Right atrium auricular region (tissue), 2 donors: ENCODE measurements around the gene PHIP. TPM values are rescaled to one million over a fixed set of nuclear protein-coding genes. Genes with fewer than 3 reads are reported as not detected.

Experiments used
- DNase-seq: peaks from one replicate; pipeline ENCODE4 v3.0.0-alpha.2; 2019; ENCODE audit warnings: low spot score
- H3K27ac ChIP-seq, 2 donors: fragments of 200-600 bp; sonication (generic); 1 replicate in 1 of 2; 2 replicates in 1 of 2; pipeline ENCODE4 v1.5.1; 2016 to 2019
- H3K27me3 ChIP-seq, 2 donors: fragments of 200-600 bp; sonication (generic); one replicate each; pipeline versions ENCODE4 v1.5.1 to v1.6.0; 2017 to 2019
- H3K36me3 ChIP-seq: fragments of 200-600 bp; sonication (generic); one replicate; pipeline ENCODE4 v1.5.1; 2016
- H3K4me1 ChIP-seq, 2 donors: fragments of 200-600 bp; sonication (generic); one replicate each; pipeline versions ENCODE4 v1.5.1 to v1.6.0; 2017 to 2019
- H3K4me3 ChIP-seq, 2 donors: fragments of 200-600 bp; sonication (generic); 1 replicate in 1 of 2; 2 replicates in 1 of 2; pipeline ENCODE4 v1.5.1; 2017 to 2019; ENCODE audit warnings: mild to moderate bottlenecking in 1 of 2, moderate library complexity in 1 of 2
- H3K9me3 ChIP-seq, 2 donors: fragments of 200-600 bp; sonication (generic); one replicate each; pipeline ENCODE4 v1.5.1; 2019
- total RNA-seq, 2 donors: library from RNA; depleted of rRNA; stranded (reverse); fragments of >200 nt; gene quantifications; one replicate each; pipeline ENCODE4 v1.1.0, GENCODE V29; 2016
- TF ChIP-seq, protein P1 (sequence below), 2 donors: fragments of 200-600 bp; sonication (generic); IDR thresholded peaks; one replicate each; pipeline ENCODE4 v1.5.1; 2019; ENCODE audit warnings: antibody characterized with exemption in 2 of 2

The PHIP gene
- total RNA-seq, 2 donors from 2014 or later = 15.2 to 15.3 TPM

DNA sequence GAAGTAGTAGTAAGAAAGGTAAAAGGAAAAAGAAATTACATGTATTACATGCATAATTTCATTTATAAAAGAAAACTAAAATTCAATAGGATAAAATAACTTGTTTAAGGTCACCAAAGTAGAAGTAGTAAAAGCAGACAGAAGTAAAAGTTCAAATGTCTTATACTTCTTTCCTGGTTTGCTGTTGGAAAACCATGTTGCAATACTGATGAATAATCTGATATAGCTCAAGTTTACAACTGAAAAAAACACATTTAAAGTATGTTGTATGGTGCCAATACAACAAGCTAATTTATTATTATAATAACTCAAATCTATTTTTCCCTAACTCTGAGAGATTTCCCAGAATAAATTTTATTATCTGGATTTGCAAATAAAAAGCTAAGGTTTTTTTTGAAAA lies 78.3 kb downstream of the PHIP start:
- Histone ChIP-seq H3K4me3 (no peak overlapping the region), H3K27me3 (no peaks in the 10 kb centered on the region), H3K27ac (no peak overlapping the region), H3K9me3 (no peaks in the 10 kb centered on the region), H3K4me1 (no peaks in the 10 kb centered on the region), H3K36me3 (peaks cover 78% of the 10 kb centered on the region)
- no peak for DNase-seq
- TF ChIP-seq, protein P1, sequence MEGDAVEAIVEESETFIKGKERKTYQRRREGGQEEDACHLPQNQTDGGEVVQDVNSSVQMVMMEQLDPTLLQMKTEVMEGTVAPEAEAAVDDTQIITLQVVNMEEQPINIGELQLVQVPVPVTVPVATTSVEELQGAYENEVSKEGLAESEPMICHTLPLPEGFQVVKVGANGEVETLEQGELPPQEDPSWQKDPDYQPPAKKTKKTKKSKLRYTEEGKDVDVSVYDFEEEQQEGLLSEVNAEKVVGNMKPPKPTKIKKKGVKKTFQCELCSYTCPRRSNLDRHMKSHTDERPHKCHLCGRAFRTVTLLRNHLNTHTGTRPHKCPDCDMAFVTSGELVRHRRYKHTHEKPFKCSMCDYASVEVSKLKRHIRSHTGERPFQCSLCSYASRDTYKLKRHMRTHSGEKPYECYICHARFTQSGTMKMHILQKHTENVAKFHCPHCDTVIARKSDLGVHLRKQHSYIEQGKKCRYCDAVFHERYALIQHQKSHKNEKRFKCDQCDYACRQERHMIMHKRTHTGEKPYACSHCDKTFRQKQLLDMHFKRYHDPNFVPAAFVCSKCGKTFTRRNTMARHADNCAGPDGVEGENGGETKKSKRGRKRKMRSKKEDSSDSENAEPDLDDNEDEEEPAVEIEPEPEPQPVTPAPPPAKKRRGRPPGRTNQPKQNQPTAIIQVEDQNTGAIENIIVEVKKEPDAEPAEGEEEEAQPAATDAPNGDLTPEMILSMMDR (IDR thresholded peaks at IDR 0.05) = no peak

DNA sequence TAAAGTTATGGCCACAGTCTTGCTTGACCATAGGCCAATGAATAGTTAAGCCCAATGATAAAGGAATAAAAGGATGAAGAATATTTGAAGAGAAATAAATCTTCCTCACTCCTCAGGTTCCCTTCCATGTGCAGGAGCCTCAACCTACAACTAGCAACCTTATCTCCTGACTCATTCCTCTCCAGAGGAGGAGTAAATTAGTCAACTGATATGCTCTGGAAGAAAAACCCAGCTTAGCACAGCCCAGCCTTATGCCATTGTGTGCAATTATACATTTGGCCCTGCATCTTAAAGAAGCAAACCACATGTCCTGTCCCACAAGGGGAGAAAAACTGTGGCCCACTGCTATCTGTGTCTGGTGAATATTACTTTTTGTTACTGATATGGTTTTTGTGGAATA lies 82.1 kb downstream of the PHIP start:
- peaks cover 85% of the 10 kb centered on the region for H3K36me3 ChIP-seq
- no peak overlapping the region for H3K27ac ChIP-seq
- H3K4me1 ChIP-seq = no peaks in the 10 kb centered on the region
- TF ChIP-seq, protein P1 (IDR thresholded peaks at IDR 0.05) = no peak
- peaks cover 0 to 7% of the 10 kb centered on the region in 2 donors for H3K9me3 ChIP-seq
- H3K27me3 ChIP-seq = no peaks in the 10 kb centered on the region
- DNase-seq = no peak
- H3K4me3 ChIP-seq = no peak overlapping the region

DNA sequence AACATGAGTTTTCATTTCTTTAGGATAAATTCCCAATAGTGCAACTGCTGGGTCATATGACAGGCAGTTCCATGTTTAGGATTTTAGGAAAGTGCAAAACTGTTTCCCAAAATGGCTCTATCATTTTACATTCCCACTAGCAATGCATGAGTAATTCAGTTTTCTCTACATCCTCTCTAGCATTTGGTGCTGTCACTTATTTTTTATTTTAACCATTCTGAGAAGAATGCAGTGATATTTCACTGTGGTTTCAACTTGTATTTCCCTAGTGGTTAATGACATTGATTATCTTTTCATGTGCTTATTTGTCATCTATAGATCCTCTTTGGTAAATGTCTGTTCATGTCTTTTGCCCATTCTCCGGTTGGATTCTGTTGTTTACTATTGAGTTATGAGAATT lies 82.7 kb downstream of the PHIP start:
- Histone ChIP-seq H3K4me1 (no peaks in the 10 kb centered on the region), H3K27ac (no peak overlapping the region), H3K36me3 (peaks cover 88% of the 10 kb centered on the region), H3K4me3 (no peak overlapping the region), H3K9me3 (peaks cover 0 to 7% of the 10 kb centered on the region in 2 donors), H3K27me3 (no peaks in the 10 kb centered on the region)
- no peak for DNase-seq
- TF ChIP-seq, protein P1 (IDR thresholded peaks at IDR 0.05) = no peak

DNA sequence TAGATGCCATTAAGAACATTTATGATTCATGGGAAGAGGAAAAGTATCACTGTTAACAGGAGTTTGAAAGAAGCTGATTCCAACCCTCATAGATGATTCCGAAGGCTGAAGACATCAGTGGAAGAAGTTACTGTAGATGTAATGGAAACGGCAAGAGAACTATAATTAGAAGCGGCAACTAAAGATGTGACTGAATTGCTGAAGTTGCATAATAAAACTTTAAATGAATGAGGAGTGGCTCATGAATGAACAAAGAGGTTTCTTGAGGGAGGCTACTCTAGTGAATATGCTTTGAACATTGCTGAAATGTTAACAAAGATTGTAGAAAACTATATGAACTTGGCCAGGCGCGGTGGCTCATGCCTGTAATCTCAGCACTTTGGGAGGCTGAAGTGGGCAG lies 84.1 kb downstream of the PHIP start:
- peaks cover 83% of the 10 kb centered on the region for H3K36me3 ChIP-seq
- H3K27ac ChIP-seq = no peak overlapping the region
- H3K9me3 ChIP-seq = peaks cover 0 to 7% of the 10 kb centered on the region in 2 donors
- no peak for DNase-seq
- H3K4me3 ChIP-seq = no peak overlapping the region
- TF ChIP-seq, protein P1 (IDR thresholded peaks at IDR 0.05) = no peak
- H3K27me3 ChIP-seq = no peaks in the 10 kb centered on the region
- H3K4me1 ChIP-seq = no peaks in the 10 kb centered on the region

DNA sequence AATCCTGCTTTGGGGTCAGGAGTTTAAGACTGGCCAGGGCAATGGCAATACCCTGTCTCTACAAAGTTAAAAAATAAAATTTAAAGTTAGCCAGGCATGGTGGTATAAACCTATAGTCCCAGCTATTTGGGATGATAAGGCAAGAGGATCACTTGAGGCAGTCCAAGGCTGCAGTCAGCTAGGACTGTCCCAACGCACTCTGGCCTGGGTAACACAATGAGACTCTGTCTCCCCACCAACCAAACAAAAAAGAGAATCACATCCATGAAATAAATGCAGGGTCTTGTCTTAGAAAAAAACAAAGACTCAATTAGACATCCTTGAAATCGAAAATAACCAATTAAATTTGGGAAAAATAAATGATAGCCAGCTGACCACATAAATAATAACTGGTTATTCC lies 88.9 kb downstream of the PHIP start:
- DNase-seq = no peak
- peaks cover 49% of the 10 kb centered on the region for H3K36me3 ChIP-seq
- TF ChIP-seq, protein P1 (IDR thresholded peaks at IDR 0.05) = no peak

DNA sequence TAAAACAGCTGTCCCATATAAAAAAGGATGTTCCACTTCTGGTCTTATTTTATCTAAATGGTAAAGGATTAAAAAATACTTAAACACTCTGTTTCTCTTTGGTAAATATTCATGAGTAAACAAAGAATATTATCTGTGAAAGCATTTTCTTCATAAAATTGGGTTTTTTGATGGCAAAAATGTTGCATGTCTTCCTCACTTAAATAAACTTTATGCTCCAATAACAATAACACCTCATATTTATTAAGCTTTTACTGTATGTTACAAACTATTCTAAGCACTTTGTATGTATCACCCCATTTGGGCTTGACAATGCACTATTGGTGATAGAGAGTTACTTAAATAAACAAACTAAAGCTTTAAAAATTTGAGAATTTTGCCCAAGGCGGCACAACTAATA lies 91.9 kb downstream of the PHIP start:
- Histone ChIP-seq H3K27me3 (no peaks in the 10 kb centered on the region), H3K27ac (no peak overlapping the region), H3K4me1 (no peaks in the 10 kb centered on the region)

More for the DNA sequence above, 88.9 kb downstream of the PHIP start:
- no peaks in the 10 kb centered on the region for H3K27me3 ChIP-seq
- no peak overlapping the region for H3K4me3 ChIP-seq
- H3K4me1 ChIP-seq = no peaks in the 10 kb centered on the region
- H3K27ac ChIP-seq = no peak overlapping the region
- H3K9me3 ChIP-seq = peaks cover 0 to 7% of the 10 kb centered on the region in 2 donors

More for the DNA sequence above, 91.9 kb downstream of the PHIP start:
- DNase-seq = no peak
- H3K4me3 ChIP-seq = no peak overlapping the region
- H3K9me3 ChIP-seq = no peaks in the 10 kb centered on the region
- peaks cover 37% of the 10 kb centered on the region for H3K36me3 ChIP-seq
- TF ChIP-seq, protein P1 (IDR thresholded peaks at IDR 0.05) = no peak
